HepG2 (cell line): ENCODE measurements around the gene SRRM3. TPM values are rescaled to one million over a fixed set of nuclear protein-coding genes. Genes with fewer than 3 reads are reported as not detected.
A peak's percentile ranks its signal among the peaks of the same experiment; 100 is the strongest.

ENCODE experiments used
- AKNA ChIP-seq: sonication (generic); formaldehyde crosslinking; IDR thresholded peaks from 2 replicates; pipeline ENCODE4 v1.4.0; 2020; ENCODE audit warnings: missing genetic modification reagents, borderline replicate concordance
- ARID5B ChIP-seq: IDR thresholded peaks from 2 replicates; pipeline ENCODE4 v1.4.0; 2020; ENCODE audit warnings: mild to moderate bottlenecking, missing genetic modification reagents
- CHCHD3 ChIP-seq: sonication (generic); formaldehyde crosslinking; IDR thresholded peaks from 2 replicates; pipeline ENCODE4 v1.8.0; 2022; ENCODE audit warnings: mild to moderate bottlenecking, missing genetic modification reagents, moderate library complexity
- DMAP1 ChIP-seq: IDR thresholded peaks from 2 replicates; pipeline ENCODE4 v1.6.1; 2016
- FOXC1 ChIP-seq: sonication (generic); formaldehyde crosslinking; IDR thresholded peaks from 2 replicates; pipeline ENCODE4 v1.8.0; 2022; ENCODE audit warnings: mild to moderate bottlenecking, missing genetic modification reagents, borderline replicate concordance
- HNF4A ChIP-seq: sonication (generic); formaldehyde crosslinking; IDR thresholded peaks from 2 replicates; pipeline ENCODE4 v1.4.0; 2020; ENCODE audit warnings: missing genetic modification reagents
- HOXA5 ChIP-seq: sonication (generic); formaldehyde crosslinking; IDR thresholded peaks from 2 replicates; pipeline ENCODE4 v1.4.0; 2020; ENCODE audit warnings: missing genetic modification reagents
- RCOR2 ChIP-seq: IDR thresholded peaks from 2 replicates; pipeline ENCODE4 v1.6.1; 2016; ENCODE audit warnings: missing biosample characterization, missing genetic modification reagents
- SIN3B ChIP-seq: fragments of 150-350 bp; IDR thresholded peaks from 2 replicates; pipeline ENCODE4 v1.6.1; 2014; ENCODE audit warnings: low read length
- SP1 ChIP-seq, 2 experiments: fragments of 450-650 bp in 1 of 2; sonication (generic) in 1 of 2; formaldehyde crosslinking in 1 of 2; IDR thresholded peaks; 2 replicates each; pipeline versions ENCODE4 v1.4.0 to v1.6.1; 2016 to 2020; ENCODE audit warnings: missing genetic modification reagents in 1 of 2
- ZBTB4 ChIP-seq: sonication (generic); formaldehyde crosslinking; IDR thresholded peaks from 2 replicates; pipeline ENCODE4 v1.4.0; 2020; ENCODE audit warnings: missing genetic modification reagents, mild to moderate bottlenecking, borderline replicate concordance
- ZFP37 ChIP-seq: sonication (generic); formaldehyde crosslinking; IDR thresholded peaks from 2 replicates; pipeline ENCODE4 v1.4.0; 2020; ENCODE audit warnings: missing genetic modification reagents, borderline replicate concordance
- ZFP82 ChIP-seq: sonication (generic); formaldehyde crosslinking; IDR thresholded peaks from 2 replicates; pipeline ENCODE4 v1.5.1; 2020; ENCODE audit warnings: mild to moderate bottlenecking, missing genetic modification reagents, borderline replicate concordance
- ZNF605 ChIP-seq: sonication (generic); formaldehyde crosslinking; IDR thresholded peaks from 2 replicates; pipeline ENCODE4 v1.8.0; 2022; ENCODE audit warnings: mild to moderate bottlenecking, missing genetic modification reagents
- ZNF670 ChIP-seq: sonication (generic); formaldehyde crosslinking; IDR thresholded peaks from 2 replicates; pipeline ENCODE4 v1.8.0; 2022; ENCODE audit warnings: mild to moderate bottlenecking, missing genetic modification reagents, borderline replicate concordance
- ZSCAN22 ChIP-seq: sonication (generic); formaldehyde crosslinking; IDR thresholded peaks from 2 replicates; pipeline ENCODE4 v1.4.0; 2020; ENCODE audit warnings: mild to moderate bottlenecking, missing genetic modification reagents
- polyA plus RNA-seq, 8 experiments: library from polyadenylated mRNA; depleted of rRNA in 3 of 8; stranded (reverse) in 7 of 8; unstranded in 1 of 8; fragments of >200 nt; fragmentation: Illumina TruSeq in 4 of 8; extraction: Trizol in 4 of 8; gene quantifications; 2 replicates each; pipeline versions ENCODE4 v1.2.1 to v1.2.3, GENCODE V29; 2011 to 2016; ENCODE audit warnings: low read depth in 4 of 8, missing spikeins in 1 of 8, mixed read lengths in 1 of 8; ENCODE audit not compliant: insufficient read depth in 1 of 8
- total RNA-seq, 5 experiments: library from RNA; depleted of rRNA; stranded (reverse); fragments of >200 nt; fragmentation: Illumina TruSeq; extraction: Trizol; gene quantifications; 2 replicates each; pipeline ENCODE4 v1.2.3, GENCODE V29; 2016; ENCODE audit warnings: low read depth in 1 of 5

SRRM3 gene
- total and polyA plus RNA-seq, 2 of the 13 experiments (the other 11 are each of a cell fraction or from before 2014, with no cell fraction given) = 0.13 to 0.54 TPM

- no peak for TF ChIP-seq AKNA (CRISPR knock-in tag)
- no peak for TF ChIP-seq RCOR2 (CRISPR knock-in tag)
- no peak; the same call in 1 of the 2 replicates for TF ChIP-seq HOXA5 (CRISPR knock-in tag)
- 0 out of 2 replicates have a peak, but pooled peaks have one; percentile 3 for TF ChIP-seq ZNF605 (CRISPR knock-in tag)
- 0 out of 2 replicates have a peak, but pooled peaks have one; percentile 19 for TF ChIP-seq FOXC1
- no peak for TF ChIP-seq SP1 (IDR thresholded peaks at IDR 0.05)
- TF ChIP-seq SP1 (CRISPR knock-in tag; IDR thresholded peaks at IDR 0.05) = peak; percentile 45; the same call in 1 of the 2 replicates
- no peak for TF ChIP-seq ZFP82 (CRISPR knock-in tag)
- TF ChIP-seq HNF4A (CRISPR knock-in tag) = peak; percentile 21; the same call in 1 of the 2 replicates
- TF ChIP-seq DMAP1 (CRISPR knock-in tag) = peak; percentile 42; the same call in 1 of the 2 replicates
- TF ChIP-seq CHCHD3 (CRISPR knock-in tag) = no peak
- TF ChIP-seq ZFP37 = no peak
- TF ChIP-seq SIN3B = no peak
- TF ChIP-seq ZNF670 (CRISPR knock-in tag) = 0 out of 2 replicates have a peak, but pooled peaks have one; percentile 46
- TF ChIP-seq ZSCAN22 (CRISPR knock-in tag) = no peak
- no peak for TF ChIP-seq ZBTB4 (CRISPR knock-in tag)
- 0 out of 2 replicates have a peak, but pooled peaks have one; percentile 3 for TF ChIP-seq ARID5B (CRISPR knock-in tag)
Measured at GRCh38 chr7:76318488-76319353, 117.0 kb downstream of the SRRM3 start (continued).
